Activated naive CD8-positive, alpha-beta T cell treated with anti-CD3 and anti-CD28 coated beads for 36 hours (primary cell): ENCODE results near the gene ZNF397. TPM values are rescaled to one million over a fixed set of nuclear protein-coding genes. Genes with fewer than 3 reads are reported as not detected.

Experiments
- DNase-seq: peaks from one replicate; pipeline ENCODE4 v3.0.0; 2021
- H3K27ac Mint-ChIP-seq: one replicate; pipeline ENCODE4 v1.8.0; 2022; ENCODE audit warnings: mild to moderate bottlenecking, moderate library complexity, mixed read lengths
- H3K27me3 Mint-ChIP-seq: one replicate; pipeline ENCODE4 v1.8.0; 2022; ENCODE audit warnings: mild to moderate bottlenecking, mixed read lengths
- H3K36me3 Mint-ChIP-seq: one replicate; pipeline ENCODE4 v1.8.0; 2021; ENCODE audit warnings: mild to moderate bottlenecking, mixed read lengths
- H3K4me1 Mint-ChIP-seq: one replicate; pipeline ENCODE4 v1.8.0; 2021; ENCODE audit warnings: mixed read lengths
- H3K4me3 Mint-ChIP-seq: one replicate; pipeline ENCODE4 v1.8.0; 2022; ENCODE audit warnings: mild to moderate bottlenecking, moderate library complexity, mixed read lengths
- H3K9me3 Mint-ChIP-seq: one replicate; pipeline ENCODE4 v1.8.0; 2022; ENCODE audit warnings: mixed read lengths
- total RNA-seq, 2 experiments: library from RNA; stranded (reverse); gene quantifications; one replicate each; pipeline ENCODE4 v1.2.3, GENCODE V29; 2021

Gene ZNF397
- total RNA-seq, 2 experiments from 2014 or later, result 12.6 to 13.2 TPM

DNA sequence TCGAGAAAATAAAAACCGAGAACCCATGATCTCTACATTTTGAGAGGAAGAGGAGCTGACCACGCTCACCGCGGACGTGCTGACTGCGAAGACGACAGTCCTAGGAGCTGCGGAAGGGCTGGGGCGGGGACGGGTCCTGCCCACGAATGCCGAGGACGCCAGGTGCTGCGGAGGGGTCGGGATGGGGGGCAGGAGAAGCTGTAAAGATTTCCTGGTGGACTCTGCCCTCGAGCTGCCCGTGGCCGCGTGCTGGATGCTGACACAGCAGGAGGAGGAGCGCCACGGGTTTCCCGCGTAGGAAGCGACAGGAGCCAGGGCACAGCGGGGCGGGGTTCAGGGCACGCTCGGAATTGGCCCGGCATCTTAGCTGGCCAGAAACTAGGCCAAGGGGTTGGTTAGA lies 27.0 kb downstream of the ZNF397 start:
- peak overlapping the region; percentile 64 for H3K4me3 Mint-ChIP-seq
- no peak for DNase-seq
- H3K9me3 Mint-ChIP-seq, result peaks cover 22% of the 10 kb centered on the region
- H3K36me3 Mint-ChIP-seq, result peaks cover 50% of the 10 kb centered on the region
- H3K4me1 Mint-ChIP-seq, result peaks cover 15% of the 10 kb centered on the region
- H3K27ac Mint-ChIP-seq, result peak overlapping the region; percentile 48
- H3K27me3 Mint-ChIP-seq, result no peaks in the 10 kb centered on the region

DNA sequence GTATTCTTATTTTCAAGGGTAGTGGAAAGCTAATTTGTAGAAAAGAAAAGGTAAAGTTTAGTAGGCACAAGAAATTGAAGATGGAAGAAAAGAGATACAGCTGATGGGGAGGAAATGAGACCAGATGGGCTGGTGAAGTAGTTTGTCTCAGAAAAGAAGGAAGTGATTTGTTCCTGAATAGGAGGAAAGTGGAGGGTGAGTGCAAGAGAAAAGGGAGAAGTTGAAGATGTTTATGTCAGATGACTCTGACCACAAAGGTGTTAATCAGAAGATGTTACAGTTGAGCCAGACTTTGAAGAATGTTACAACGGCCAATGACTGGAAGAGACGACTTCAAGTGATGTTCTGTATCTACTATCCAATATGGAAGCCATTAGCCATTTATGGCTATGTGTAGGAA lies 28.0 kb downstream of the ZNF397 start:
- H3K27me3 Mint-ChIP-seq, result no peaks in the 10 kb centered on the region
- no peak overlapping the region for H3K4me3 Mint-ChIP-seq
- peaks cover 15% of the 10 kb centered on the region for H3K4me1 Mint-ChIP-seq
- no peak overlapping the region for H3K27ac Mint-ChIP-seq
- DNase-seq, result no peak
- H3K36me3 Mint-ChIP-seq, result peaks cover 50% of the 10 kb centered on the region
- peaks cover 24% of the 10 kb centered on the region for H3K9me3 Mint-ChIP-seq

DNA sequence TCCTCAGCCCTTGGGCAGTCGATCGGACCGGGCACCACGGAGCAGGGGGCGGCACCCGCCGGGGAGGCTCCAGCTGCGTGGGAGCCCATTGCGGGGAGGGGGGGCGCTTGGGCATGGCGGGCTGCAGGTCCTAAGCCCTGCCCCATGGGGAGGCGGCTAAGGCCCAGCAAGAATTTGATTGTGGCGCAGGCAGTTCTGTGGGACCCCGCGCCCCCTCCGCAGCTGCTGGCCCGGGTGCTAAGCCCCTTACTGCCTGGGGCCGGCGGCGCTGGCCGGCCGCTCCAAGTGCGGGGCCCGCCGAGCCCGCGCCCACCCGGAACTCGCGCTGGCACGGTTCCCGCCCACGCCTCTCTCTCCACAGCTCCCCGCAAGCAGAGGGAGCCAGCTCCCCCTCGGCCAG lies 30.8 kb downstream of the ZNF397 start:
- Mint-ChIP-seq H3K4me1 (peaks cover 11% of the 10 kb centered on the region), H3K27ac (no peak overlapping the region), H3K9me3 (peaks cover 24% of the 10 kb centered on the region), H3K4me3 (no peak overlapping the region), H3K27me3 (no peaks in the 10 kb centered on the region), H3K36me3 (peaks cover 43% of the 10 kb centered on the region)
- no peak for DNase-seq

DNA sequence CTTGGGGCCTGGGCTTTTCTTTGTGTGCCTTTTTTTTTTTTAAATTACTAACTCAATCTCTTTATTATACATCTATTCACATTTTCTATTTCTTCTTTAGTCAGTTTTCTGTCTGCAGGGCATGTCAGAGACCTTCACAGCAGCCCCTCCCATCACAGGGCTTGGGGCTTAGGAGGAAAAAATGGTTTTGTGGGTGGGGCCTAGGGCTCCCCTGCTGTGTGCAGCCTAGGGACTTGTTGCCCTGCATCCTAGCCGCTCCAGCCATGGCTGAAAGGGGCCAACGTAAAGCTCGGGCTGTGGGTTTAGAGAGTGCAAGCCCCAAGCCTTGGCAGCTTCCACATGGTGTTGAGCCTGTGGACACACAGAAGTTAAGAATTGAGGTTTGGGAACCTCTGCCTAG lies 35.4 kb downstream of the ZNF397 start:
- H3K9me3 Mint-ChIP-seq, result peaks cover 8% of the 10 kb centered on the region
- H3K27me3 Mint-ChIP-seq, result no peaks in the 10 kb centered on the region
- H3K27ac Mint-ChIP-seq, result no peak overlapping the region
- H3K4me1 Mint-ChIP-seq, result peaks cover 8% of the 10 kb centered on the region
- H3K4me3 Mint-ChIP-seq, result no peak overlapping the region
- H3K36me3 Mint-ChIP-seq, result peaks cover 29% of the 10 kb centered on the region
- DNase-seq, result no peak

DNA sequence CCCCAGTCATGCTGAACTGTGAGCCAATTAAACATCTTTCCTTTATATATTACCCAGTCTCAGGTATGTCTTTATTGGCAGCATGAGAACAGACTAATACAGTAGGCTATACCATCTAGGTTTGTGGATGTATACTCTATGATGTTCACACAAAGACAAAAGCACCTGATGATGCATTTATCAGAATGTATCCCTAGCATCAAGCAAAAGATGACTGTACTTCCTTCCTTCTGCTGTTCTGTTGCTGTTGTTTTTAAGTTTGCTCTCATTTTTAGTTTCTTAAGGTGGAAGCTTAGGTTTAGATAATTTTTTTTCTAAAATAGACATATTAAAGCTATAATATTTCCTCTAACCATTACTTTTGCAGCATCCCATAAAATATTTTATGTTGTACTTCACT lies 36.8 kb downstream of the ZNF397 start:
- Mint-ChIP-seq H3K36me3 (peaks cover 30% of the 10 kb centered on the region), H3K9me3 (peaks cover 8% of the 10 kb centered on the region), H3K4me3 (no peak overlapping the region), H3K27me3 (no peaks in the 10 kb centered on the region), H3K27ac (no peak overlapping the region), H3K4me1 (peaks cover 10% of the 10 kb centered on the region)
- DNase-seq, result no peak

DNA sequence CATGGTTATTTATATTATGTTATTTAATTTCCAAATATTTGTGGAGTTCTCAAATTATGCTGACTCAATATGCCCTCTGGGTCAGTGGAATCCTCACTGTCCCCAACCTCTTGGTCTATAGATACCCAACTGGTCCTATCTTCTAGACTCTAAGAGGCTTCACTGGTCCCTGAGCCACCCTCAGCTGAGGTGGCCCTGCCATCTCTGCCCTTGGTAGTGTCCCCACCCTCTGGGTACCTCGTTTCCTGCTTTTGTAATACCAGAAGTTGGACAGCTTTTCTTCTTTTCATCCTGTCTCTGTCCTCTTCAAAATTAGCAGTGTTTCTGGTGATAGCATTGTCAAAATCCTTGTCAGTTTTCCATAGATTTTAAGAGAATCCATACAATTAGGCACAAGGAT lies 37.3 kb downstream of the ZNF397 start:
- peaks cover 6% of the 10 kb centered on the region for H3K9me3 Mint-ChIP-seq
- H3K36me3 Mint-ChIP-seq, result peaks cover 31% of the 10 kb centered on the region
- peaks cover 10% of the 10 kb centered on the region for H3K4me1 Mint-ChIP-seq
- H3K4me3 Mint-ChIP-seq, result no peak overlapping the region
- no peaks in the 10 kb centered on the region for H3K27me3 Mint-ChIP-seq
- H3K27ac Mint-ChIP-seq, result no peak overlapping the region
- DNase-seq, result no peak

DNA sequence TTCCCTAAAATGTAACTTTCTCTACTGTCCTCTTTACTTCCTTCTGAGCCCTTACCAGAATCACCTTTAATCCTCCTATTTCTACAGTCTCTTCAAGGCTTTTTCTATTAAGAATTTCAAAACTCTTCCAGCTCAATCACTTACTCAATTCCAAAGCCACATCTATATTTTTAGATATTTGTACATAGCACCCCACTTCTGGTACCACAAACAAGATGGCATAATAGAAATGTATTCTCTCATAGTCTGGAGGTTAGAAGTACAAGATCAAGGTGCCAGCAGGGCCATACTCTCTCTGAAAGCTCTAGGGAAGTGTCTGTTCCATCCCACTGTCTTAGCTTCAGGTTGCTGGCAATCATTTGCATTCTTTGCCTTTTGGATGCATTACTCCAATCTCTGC lies 38.1 kb downstream of the ZNF397 start:
- Mint-ChIP-seq H3K27ac (no peak overlapping the region), H3K36me3 (peaks cover 34% of the 10 kb centered on the region), H3K4me3 (no peak overlapping the region), H3K9me3 (peaks cover 6% of the 10 kb centered on the region), H3K27me3 (no peaks in the 10 kb centered on the region), H3K4me1 (peaks cover 10% of the 10 kb centered on the region)
- no peak for DNase-seq

DNA sequence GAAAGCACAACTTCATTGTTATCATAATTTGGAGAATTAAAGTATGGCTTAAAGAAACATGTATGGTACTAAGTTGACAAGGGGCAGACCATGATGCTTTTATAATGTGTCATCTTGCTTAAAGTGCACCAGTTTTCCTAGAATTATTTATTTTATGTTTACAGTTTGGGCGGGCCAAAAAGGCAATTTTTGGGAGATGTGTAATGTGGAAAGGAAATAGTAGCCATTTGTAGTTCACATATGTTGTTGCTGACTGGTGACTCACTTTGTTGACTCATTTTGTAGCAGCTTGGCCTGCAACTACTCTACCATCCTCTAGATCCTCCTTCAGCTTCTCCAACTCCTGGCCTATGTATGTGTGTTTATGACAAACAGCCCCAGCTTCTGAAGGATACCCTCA lies 41.5 kb downstream of the ZNF397 start:
- Mint-ChIP-seq H3K36me3 (peaks cover 49% of the 10 kb centered on the region), H3K9me3 (peaks cover 7% of the 10 kb centered on the region), H3K27ac (no peak overlapping the region), H3K27me3 (no peaks in the 10 kb centered on the region), H3K4me3 (no peak overlapping the region), H3K4me1 (peaks cover 13% of the 10 kb centered on the region)
- no peak for DNase-seq

DNA sequence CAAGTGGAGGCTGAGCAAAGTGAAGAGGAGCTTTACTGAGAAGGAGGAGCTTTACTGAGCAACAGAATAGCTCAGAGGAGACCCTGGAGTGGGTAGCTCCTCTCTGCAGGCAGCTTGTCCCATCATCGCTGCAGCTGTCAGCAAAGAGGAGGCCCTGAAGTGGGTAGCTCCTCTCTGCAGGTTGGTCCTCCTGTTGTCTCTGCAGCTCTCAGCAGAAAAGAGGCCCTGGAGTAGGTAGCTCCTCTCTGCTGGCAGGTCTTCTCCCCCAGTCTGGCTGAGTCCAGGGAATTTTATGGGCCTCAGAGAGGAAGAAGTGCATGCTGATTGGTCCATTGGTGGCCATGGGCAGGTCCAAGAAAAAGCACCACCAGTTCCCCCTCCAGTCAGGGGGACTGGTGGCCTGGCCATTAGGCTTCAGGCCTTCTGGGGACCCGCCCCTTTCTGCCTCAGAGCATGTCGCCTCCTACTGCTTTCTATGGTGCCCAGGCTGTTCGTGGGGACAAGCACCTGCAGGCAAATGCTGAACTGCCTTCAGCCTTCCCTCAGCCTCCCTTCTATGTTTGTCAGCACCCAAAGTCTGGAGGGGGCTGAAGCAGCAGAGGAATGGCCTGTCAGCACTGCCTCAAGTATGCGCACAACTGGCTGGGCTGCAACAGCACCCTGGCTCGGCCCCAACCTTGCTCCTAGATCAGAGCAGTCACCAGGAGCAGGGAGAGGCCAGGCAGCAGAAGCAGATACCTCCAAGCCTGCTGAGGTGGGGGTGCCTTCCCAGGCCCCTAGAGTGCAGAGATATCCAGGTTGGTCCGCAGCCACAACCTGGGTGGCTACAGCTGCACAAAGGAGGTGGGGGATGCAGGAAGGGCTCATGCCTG lies 43.3 kb downstream of the ZNF397 start:
- H3K4me1 Mint-ChIP-seq, result peaks cover 15% of the 10 kb centered on the region
- H3K4me3 Mint-ChIP-seq, result no peak overlapping the region
- peaks cover 7% of the 10 kb centered on the region for H3K9me3 Mint-ChIP-seq
- no peak for DNase-seq
- no peaks in the 10 kb centered on the region for H3K27me3 Mint-ChIP-seq
- peaks cover 48% of the 10 kb centered on the region for H3K36me3 Mint-ChIP-seq
- H3K27ac Mint-ChIP-seq, result no peak overlapping the region

DNA sequence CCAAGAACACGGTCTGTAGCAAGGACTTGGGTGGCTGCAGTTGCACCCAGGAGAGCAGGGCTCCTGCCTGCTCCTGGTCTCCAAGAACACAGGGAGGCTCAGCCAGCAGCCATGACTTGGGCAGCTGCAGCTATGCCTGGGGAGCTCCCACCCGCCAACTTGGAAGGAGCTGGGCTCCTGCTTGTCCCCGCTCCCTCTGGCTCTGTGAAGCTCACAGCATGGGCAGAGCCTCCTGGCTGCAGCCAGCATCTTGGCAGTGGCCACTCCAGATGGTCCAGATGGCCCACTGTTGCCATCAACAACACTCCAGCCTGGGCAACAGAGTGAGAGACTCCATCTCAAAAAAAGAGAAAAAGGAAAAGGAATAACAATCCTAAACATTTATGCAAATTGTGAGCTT lies 44.0 kb downstream of the ZNF397 start:
- H3K36me3 Mint-ChIP-seq, result peaks cover 48% of the 10 kb centered on the region
- H3K4me3 Mint-ChIP-seq, result no peak overlapping the region
- no peak overlapping the region for H3K27ac Mint-ChIP-seq
- H3K9me3 Mint-ChIP-seq, result peaks cover 7% of the 10 kb centered on the region
- no peak for DNase-seq
- no peaks in the 10 kb centered on the region for H3K27me3 Mint-ChIP-seq
- peaks cover 16% of the 10 kb centered on the region for H3K4me1 Mint-ChIP-seq

DNA sequence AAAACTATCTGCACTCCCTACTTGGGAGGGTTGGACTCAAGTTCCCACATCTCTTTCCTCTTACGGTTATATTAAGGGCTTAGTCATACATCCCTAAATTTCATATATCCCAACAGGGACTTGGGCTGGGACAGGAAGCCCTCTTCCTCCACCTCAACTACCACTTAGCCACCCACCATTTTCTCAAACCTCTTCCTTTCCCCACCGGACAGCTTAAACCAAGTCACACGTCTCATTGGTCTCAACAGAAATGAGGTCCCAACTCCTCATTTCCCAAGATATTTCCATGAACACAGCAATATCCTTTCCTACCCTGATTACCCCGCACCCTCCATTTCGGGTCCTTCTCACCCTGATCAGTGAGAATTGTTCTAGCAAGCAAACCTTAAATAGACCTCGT lies 48.5 kb downstream of the ZNF397 start:
- H3K9me3 Mint-ChIP-seq, result peaks cover 7% of the 10 kb centered on the region
- no peak for DNase-seq
- H3K4me1 Mint-ChIP-seq, result peaks cover 32% of the 10 kb centered on the region
- peaks cover 57% of the 10 kb centered on the region for H3K36me3 Mint-ChIP-seq
- H3K27ac Mint-ChIP-seq, result peak overlapping the region; percentile 98
- peak overlapping the region; percentile 100 for H3K4me3 Mint-ChIP-seq
- H3K27me3 Mint-ChIP-seq, result peaks cover 4% of the 10 kb centered on the region

DNA sequence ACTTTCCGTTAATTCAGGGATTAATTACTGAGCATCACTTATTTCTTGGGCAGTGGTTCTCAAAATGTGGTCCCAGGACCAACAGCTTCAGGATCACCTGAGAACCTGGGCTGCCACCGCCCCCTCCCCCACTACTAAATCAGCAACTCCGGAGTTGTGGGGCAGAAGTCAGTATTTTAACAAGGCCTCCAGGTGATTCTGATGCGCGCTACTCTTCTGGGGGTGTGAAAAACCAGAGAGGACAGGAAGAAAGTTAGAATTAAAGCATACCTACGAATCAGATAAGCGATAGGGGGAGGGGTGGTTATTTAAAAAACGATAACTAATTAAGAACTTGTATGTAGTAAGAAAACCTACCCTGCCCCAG lies 48.9 kb downstream of the ZNF397 start:
- Mint-ChIP-seq H3K4me3 (peak overlapping the region; percentile 100), H3K27me3 (peaks cover 4% of the 10 kb centered on the region), H3K27ac (peak overlapping the region; percentile 98), H3K4me1 (peaks cover 32% of the 10 kb centered on the region), H3K9me3 (peaks cover 7% of the 10 kb centered on the region), H3K36me3 (peaks cover 60% of the 10 kb centered on the region)
- DNase-seq, result peak; percentile 19

DNA sequence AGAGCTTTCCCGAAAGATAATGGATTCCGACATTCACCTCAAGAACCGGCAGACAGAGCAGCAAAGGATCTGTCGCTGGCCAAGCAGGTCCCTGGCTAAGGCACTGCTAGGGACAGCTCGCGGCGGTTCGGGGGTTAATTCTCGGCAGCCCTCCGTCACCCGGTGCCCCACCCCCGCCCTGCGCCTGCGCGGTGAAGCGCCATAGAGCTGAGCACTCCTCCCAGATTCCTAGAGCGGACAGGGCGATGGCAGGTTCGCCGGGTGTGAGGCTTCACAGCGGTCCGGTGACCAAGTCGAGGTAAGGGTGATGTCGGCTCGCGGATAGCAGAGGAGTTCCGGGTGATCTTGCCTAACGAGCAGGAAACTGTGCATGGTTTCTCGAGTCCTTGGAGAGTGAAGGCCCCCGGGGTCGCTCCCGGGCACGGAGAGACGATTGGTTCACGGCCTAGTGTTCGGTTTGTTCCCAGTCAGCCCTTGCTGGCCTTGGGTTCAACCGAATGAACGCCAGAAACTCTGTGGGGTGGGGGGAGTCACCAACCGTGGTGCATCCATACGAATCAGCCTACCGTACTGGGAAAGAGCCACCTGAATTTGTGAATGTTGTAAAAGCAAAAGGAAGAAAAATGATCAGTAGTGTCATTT lies 49.4 kb downstream of the ZNF397 start, which contains the start of gene ZSCAN30:
ZSCAN30 (minus strand) TSS at position 136 of the 642 bp plus-strand sequence. CDS start 25,877 bp downstream, outside the sequence.
- peak within 1 kb of the TSS; percentile 100 for H3K4me3 Mint-ChIP-seq
- peaks cover 34% of the 10 kb centered on the region for H3K4me1 Mint-ChIP-seq
- DNase-seq, result peak; percentile 93
- H3K27ac Mint-ChIP-seq, result peak within 1 kb of the TSS; percentile 98
- H3K27me3 Mint-ChIP-seq, result peaks cover 4% of the 10 kb centered on the region
- H3K9me3 Mint-ChIP-seq, result peaks cover 11% of the 10 kb centered on the region
- H3K36me3 Mint-ChIP-seq, result peaks cover 65% of the 10 kb centered on the region

DNA sequence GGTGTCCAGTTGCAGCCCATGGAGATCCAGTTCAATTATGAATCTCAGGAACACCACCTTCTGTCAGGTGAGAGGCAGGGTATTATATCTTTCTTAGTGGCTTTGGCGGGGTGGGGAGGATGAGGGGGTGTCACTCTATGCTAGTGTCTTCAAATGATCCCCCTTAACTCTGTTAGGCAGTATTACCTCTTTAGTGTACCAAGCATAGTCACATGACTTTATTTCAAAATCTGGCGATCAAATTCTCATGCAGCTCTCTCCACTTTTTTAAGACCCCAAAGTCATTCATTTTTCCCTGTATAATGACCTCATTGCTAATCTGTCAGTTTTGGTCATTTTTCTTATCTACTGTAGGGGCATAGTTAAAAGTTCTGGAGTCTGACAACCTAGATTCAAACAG lies 50.3 kb downstream of the ZNF397 start:
- Mint-ChIP-seq H3K9me3 (peaks cover 10% of the 10 kb centered on the region), H3K27ac (peak overlapping the region; percentile 17), H3K4me1 (peaks cover 34% of the 10 kb centered on the region), H3K36me3 (peaks cover 69% of the 10 kb centered on the region), H3K4me3 (peak overlapping the region; percentile 100), H3K27me3 (peaks cover 4% of the 10 kb centered on the region)
- no peak for DNase-seq

DNA sequence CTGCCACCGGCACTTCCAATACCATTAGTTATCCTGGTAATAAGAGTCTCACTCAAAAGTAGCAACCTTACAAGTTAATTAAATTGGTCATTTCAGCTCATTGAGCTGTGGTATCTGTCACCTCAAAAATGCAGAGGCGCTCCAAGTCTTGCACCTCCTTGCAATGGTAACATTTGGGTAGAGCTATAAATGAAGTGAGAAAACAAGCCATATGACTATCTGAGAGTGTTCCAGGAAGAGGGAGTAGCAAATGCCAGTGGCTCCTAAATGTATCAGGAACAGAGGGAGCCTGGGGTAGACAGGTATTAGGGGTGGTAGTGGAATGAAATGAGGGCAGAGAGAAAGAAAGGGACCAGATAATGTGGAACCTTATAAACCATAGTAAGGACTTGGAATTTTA lies 55.2 kb downstream of the ZNF397 start:
- no peaks in the 10 kb centered on the region for H3K27me3 Mint-ChIP-seq
- DNase-seq, result no peak
- H3K4me3 Mint-ChIP-seq, result no peak overlapping the region
- H3K4me1 Mint-ChIP-seq, result peaks cover 16% of the 10 kb centered on the region
- no peak overlapping the region for H3K27ac Mint-ChIP-seq
- H3K9me3 Mint-ChIP-seq, result peaks cover 26% of the 10 kb centered on the region
- peaks cover 89% of the 10 kb centered on the region for H3K36me3 Mint-ChIP-seq
